Prostate gland (tissue), 2 donors: ENCODE measurements around the gene PRR5.

Experiments
- CTCF ChIP-seq, 4 experiments: fragments of 200-600 bp in 2 of 4; fragments of 450-650 bp in 2 of 4; sonication (generic) in 2 of 4; IDR thresholded peaks; 1 replicate in 3 of 4; 2 replicates in 1 of 4; pipeline ENCODE4 v1.5.1; 2016 to 2019; ENCODE audit warnings: antibody characterized with exemption in 4 of 4, mild to moderate bottlenecking in 2 of 4, moderate library complexity in 2 of 4
- POLR2A ChIP-seq: fragments of 450-650 bp; IDR thresholded peaks from one replicate; pipeline ENCODE4 v1.6.1; 2016; ENCODE audit warnings: antibody characterized with exemption, mild to moderate bottlenecking
- POLR2AphosphoS5 ChIP-seq: sonication (generic); formaldehyde crosslinking; IDR thresholded peaks from one replicate; pipeline ENCODE4 v1.6.1; 2017; ENCODE audit warnings: antibody characterized with exemption

GRCh38 chr22:44780876-44781449, 79.0 kb downstream of the PRR5 start:
- TF ChIP-seq CTCF (IDR thresholded peaks at IDR 0.05) (no peak), POLR2A (no peak), POLR2AphosphoS5 (no peak)
